Upper lobe of right lung (tissue), 1 donor: ENCODE measurements around the gene FADS6. TPM values are rescaled to one million over a fixed set of nuclear protein-coding genes. Genes with fewer than 3 reads are reported as not detected.

ENCODE experiments used
- ATAC-seq: fragments of 200-7000 bp; cut with Tn5 transposase; one replicate; pipeline ENCODE4 v1.9.1; 2020; ENCODE audit warnings: mild to moderate bottlenecking, moderate library complexity
- DNase-seq: peaks from one replicate; pipeline ENCODE4 v3.0.0-alpha.2; 2020
- H3K27ac ChIP-seq: fragments of 200-600 bp; one replicate; pipeline ENCODE4 v1.8.0; 2022
- H3K27me3 ChIP-seq: fragments of 200-600 bp; one replicate; pipeline ENCODE4 v1.8.0; 2022; ENCODE audit warnings: mild to moderate bottlenecking
- H3K36me3 ChIP-seq: fragments of 200-600 bp; one replicate; pipeline ENCODE4 v1.8.0; 2022
- H3K4me1 ChIP-seq: fragments of 200-600 bp; one replicate; pipeline ENCODE4 v1.8.0; 2022
- H3K4me3 ChIP-seq: fragments of 200-600 bp; one replicate; pipeline ENCODE4 v1.8.0; 2022; ENCODE audit warnings: mild to moderate bottlenecking
- H3K9me3 ChIP-seq: fragments of 200-600 bp; one replicate; pipeline ENCODE4 v1.8.0; 2022
- CTCF ChIP-seq: fragments of 200-600 bp; IDR thresholded peaks from one replicate; pipeline ENCODE4 v1.8.0; 2022; ENCODE audit warnings: antibody characterized with exemption
- intact Hi-C: fragments of 100-400 bp; cut with DNase I; formaldehyde crosslinking; loops from one replicate; pipeline ENCODE4 v1.11.0; 2022
- total RNA-seq: library from RNA; stranded (reverse); fragmentation: NEBNext Ultra II Directional; extraction: Animal tissue kit (Norgen Biotek cat#: 25700); gene quantifications from one replicate; pipeline ENCODE4 v1.2.1, GENCODE V29; 2021
- donor health status: DM: no; HTN: yes; CAD: no; lungs with severe emphysema.

FADS6 gene
- total RNA-seq, 1 donor from 2014 or later, result not detected

- ATAC-seq (no peak), DNase-seq (no peak)
- Histone ChIP-seq H3K27ac (no peak overlapping the region), H3K4me1 (peaks cover 4% of the 10 kb centered on the region), H3K4me3 (no peak overlapping the region), H3K27me3 (no peaks in the 10 kb centered on the region), H3K36me3 (no peaks in the 10 kb centered on the region), H3K9me3 (no peaks in the 10 kb centered on the region)
- intact Hi-C loops, result no loop called here
- no peak for TF ChIP-seq CTCF
Observed at GRCh38 chr17:74878658-74879057, 14.8 kb downstream of the FADS6 start.

GRCh38 chr17:74877592-74878548 lies 15.6 kb downstream of the FADS6 start:
- Histone ChIP-seq H3K27ac (no peak overlapping the region), H3K27me3 (no peaks in the 10 kb centered on the region), H3K4me1 (peaks cover 4% of the 10 kb centered on the region), H3K9me3 (no peaks in the 10 kb centered on the region), H3K36me3 (no peaks in the 10 kb centered on the region), H3K4me3 (no peak overlapping the region)
- ATAC-seq (no peak), DNase-seq (no peak)
- intact Hi-C loops, result no loop called here
- TF ChIP-seq CTCF, result no peak

GRCh38 chr17:74875977-74876593 lies 17.3 kb downstream of the FADS6 start:
- TF ChIP-seq CTCF, result no peak
- H3K9me3 ChIP-seq, result no peaks in the 10 kb centered on the region
- DNase-seq (no peak), ATAC-seq (no peak)
- H3K4me1 ChIP-seq, result peaks cover 15% of the 10 kb centered on the region
- no peaks in the 10 kb centered on the region for H3K27me3 ChIP-seq
- intact Hi-C loops, result no loop called here
- no peak overlapping the region for H3K4me3 ChIP-seq
- H3K27ac ChIP-seq, result no peak overlapping the region
- H3K36me3 ChIP-seq, result no peaks in the 10 kb centered on the region

- no peak for ATAC-seq
- DNase-seq, result no peak
- H3K4me3 ChIP-seq, result no peak overlapping the region
- H3K27me3 ChIP-seq, result no peaks in the 10 kb centered on the region
- no peak overlapping the region for H3K27ac ChIP-seq
- H3K36me3 ChIP-seq, result no peaks in the 10 kb centered on the region
- H3K9me3 ChIP-seq, result no peaks in the 10 kb centered on the region
- peaks cover 15% of the 10 kb centered on the region for H3K4me1 ChIP-seq
- intact Hi-C loops, result no loop called here
- no peak for TF ChIP-seq CTCF
Observed at GRCh38 chr17:74875155-74875976, 18.1 kb downstream of the FADS6 start.

- Histone ChIP-seq H3K9me3 (no peaks in the 10 kb centered on the region), H3K4me1 (peaks cover 15% of the 10 kb centered on the region), H3K27ac (no peak overlapping the region), H3K27me3 (no peaks in the 10 kb centered on the region), H3K36me3 (no peaks in the 10 kb centered on the region), H3K4me3 (no peak overlapping the region)
- no peak for DNase-seq
- ATAC-seq, result no peak
- no peak for TF ChIP-seq CTCF
- intact Hi-C loops, result no loop called here
Observed at GRCh38 chr17:74874615-74875037, 18.8 kb downstream of the FADS6 start.
